RWPE2 (cell line): Measurements from ENCODE around the gene RBMS3.
"Not testable (repeated sequence)": the region's sequence is repeated elsewhere in the genome, so short reads cannot be mapped to it uniquely, and the experiment has no call there.

Source experiments
- ATAC-seq: fragments of 200-7000 bp; cut with Tn5 transposase; 3 replicates; pipeline ENCODE4 v1.9.1; 2021; ENCODE audit warnings: low read depth
- DNase-seq: peaks from one replicate; pipeline ENCODE4 v3.0.0-alpha.2; 2020; ENCODE audit warnings: low spot score
- H3K27ac ChIP-seq: fragments of 450-650 bp; 2 replicates; pipeline ENCODE4 v1.5.1; 2017; ENCODE audit warnings: mild to moderate bottlenecking; ENCODE audit not compliant: poor library complexity, severe bottlenecking
- H3K27me3 ChIP-seq: fragments of 250-450 bp; sonication (Bioruptor Pico); 2 replicates; pipeline ENCODE4 v1.5.1; 2021; ENCODE audit warnings: mild to moderate bottlenecking, moderate library complexity; ENCODE audit not compliant: insufficient read depth, poor library complexity, severe bottlenecking
- H3K36me3 ChIP-seq: fragments of 250-450 bp; sonication (Bioruptor Pico); 2 replicates; pipeline ENCODE4 v1.5.1; 2020; ENCODE audit warnings: low read depth, mild to moderate bottlenecking, moderate library complexity
- H3K4me1 ChIP-seq: fragments of 250-450 bp; sonication (Bioruptor Pico); 2 replicates; pipeline ENCODE4 v1.5.1; 2021; ENCODE audit warnings: mild to moderate bottlenecking, moderate library complexity; ENCODE audit not compliant: insufficient read depth, poor library complexity, severe bottlenecking
- H3K4me3 ChIP-seq: fragments of 250-450 bp; sonication (Bioruptor Pico); 2 replicates; pipeline ENCODE4 v1.5.1; 2021; ENCODE audit warnings: mild to moderate bottlenecking, moderate library complexity; ENCODE audit not compliant: severe bottlenecking
- H3K9me3 ChIP-seq: fragments of 250-450 bp; sonication (Bioruptor Pico); 2 replicates; pipeline ENCODE4 v1.5.1; 2021; ENCODE audit warnings: mild to moderate bottlenecking, moderate library complexity; ENCODE audit not compliant: severe bottlenecking
- TF ChIP-seq, protein P1 (sequence below): fragments of 450-650 bp; IDR thresholded peaks from one replicate; pipeline ENCODE4 v1.5.1; 2017; ENCODE audit warnings: mild to moderate bottlenecking, moderate library complexity; ENCODE audit not compliant: poor library complexity, severe bottlenecking

RBMS3 gene

DNA sequence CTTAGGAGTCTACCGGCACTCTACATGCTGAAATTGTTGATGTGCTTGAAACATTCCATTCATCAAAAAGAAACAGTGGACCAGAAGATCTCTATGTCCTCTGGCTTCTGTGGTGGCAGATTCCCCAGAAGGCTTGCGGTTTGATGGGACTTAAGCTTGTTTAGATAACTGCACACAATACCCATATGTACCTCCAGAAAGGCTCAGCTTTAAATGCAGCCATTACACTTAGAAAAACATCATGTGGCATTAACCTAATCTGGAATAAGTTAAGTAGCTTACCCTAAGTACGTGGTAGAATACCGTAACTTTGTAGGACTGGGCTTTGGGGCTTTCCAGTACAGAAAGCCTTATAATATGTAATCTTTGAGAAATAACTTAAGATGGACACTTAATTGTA lies 187.3 kb downstream of the RBMS3 start:
- no peak overlapping the region for H3K4me3 ChIP-seq
- ATAC-seq (no peak), DNase-seq (no peak)
- H3K4me1 ChIP-seq, result no peaks in the 10 kb centered on the region
- TF ChIP-seq, protein P1, sequence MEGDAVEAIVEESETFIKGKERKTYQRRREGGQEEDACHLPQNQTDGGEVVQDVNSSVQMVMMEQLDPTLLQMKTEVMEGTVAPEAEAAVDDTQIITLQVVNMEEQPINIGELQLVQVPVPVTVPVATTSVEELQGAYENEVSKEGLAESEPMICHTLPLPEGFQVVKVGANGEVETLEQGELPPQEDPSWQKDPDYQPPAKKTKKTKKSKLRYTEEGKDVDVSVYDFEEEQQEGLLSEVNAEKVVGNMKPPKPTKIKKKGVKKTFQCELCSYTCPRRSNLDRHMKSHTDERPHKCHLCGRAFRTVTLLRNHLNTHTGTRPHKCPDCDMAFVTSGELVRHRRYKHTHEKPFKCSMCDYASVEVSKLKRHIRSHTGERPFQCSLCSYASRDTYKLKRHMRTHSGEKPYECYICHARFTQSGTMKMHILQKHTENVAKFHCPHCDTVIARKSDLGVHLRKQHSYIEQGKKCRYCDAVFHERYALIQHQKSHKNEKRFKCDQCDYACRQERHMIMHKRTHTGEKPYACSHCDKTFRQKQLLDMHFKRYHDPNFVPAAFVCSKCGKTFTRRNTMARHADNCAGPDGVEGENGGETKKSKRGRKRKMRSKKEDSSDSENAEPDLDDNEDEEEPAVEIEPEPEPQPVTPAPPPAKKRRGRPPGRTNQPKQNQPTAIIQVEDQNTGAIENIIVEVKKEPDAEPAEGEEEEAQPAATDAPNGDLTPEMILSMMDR, result no peak
- H3K9me3 ChIP-seq, result no peaks in the 10 kb centered on the region
- no peak overlapping the region for H3K27ac ChIP-seq
- H3K27me3 ChIP-seq, result no peaks in the 10 kb centered on the region
- no peaks in the 10 kb centered on the region; the same call in 1 of the 2 replicates for H3K36me3 ChIP-seq

DNA sequence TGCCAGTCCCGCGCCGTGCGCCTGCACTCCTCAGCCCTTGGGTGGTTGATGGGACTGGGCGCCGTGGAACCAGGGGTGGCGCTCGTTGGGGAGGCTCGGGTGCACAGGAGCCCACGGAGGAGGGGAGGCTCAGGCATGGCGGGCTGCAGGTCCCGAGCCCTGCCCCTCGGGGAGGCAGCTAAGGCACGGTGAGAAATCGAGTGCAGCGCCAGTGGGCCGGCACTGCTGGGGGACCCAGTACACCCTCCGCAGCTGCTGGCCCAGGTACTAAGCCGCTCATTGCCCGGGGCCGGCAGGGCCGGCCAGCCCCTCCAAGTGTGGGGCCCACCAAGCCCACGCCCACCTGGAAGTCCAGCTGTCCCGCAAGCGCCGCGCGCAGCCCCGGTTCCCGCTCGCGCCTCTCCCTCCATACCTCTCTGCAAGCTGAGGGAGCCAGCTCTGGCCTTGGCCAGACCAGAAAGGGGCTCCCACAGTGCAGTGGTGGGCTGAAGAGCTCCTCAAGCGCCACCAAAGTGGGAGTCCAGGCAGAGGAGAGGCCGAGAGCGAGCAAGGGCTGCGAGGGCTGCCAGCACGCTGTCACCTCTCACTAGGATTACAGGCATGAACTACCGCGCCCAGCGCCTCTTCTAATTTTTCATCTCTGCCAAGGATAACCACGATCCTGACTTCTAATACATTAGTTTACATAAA lies 192.8 kb downstream of the RBMS3 start:
- not testable (repeated sequence) for H3K4me3 ChIP-seq, ATAC-seq, DNase-seq, H3K27ac ChIP-seq, H3K4me1 ChIP-seq, H3K9me3 ChIP-seq, H3K36me3 ChIP-seq, H3K27me3 ChIP-seq

DNA sequence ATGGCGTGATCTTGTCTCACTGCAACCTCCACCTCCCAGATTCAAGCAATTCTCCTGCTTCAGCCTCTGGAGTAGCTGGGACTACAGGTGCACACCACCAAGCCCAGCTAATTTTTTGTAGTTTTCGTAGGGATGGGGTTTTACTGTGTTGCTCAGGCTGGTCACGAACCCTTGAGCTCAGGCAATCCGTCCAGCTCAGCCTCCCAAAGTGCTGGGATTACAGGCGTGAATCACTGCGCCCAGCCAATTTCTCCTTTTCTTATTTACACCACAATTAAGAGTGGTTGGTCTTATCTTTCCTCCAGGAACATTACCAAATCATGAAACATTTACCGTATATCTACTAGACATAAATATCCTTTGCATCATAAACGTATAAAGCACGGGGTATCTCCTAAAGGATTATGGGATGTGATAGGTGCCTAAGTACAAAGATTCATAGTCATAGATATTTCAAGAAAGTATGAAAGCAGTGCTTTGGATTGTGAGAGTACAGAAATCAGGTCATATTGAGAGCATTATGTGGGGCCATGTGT lies 194.5 kb downstream of the RBMS3 start:
- DNase-seq, result no peak
- H3K9me3 ChIP-seq, result no peaks in the 10 kb centered on the region
- no peaks in the 10 kb centered on the region for H3K4me1 ChIP-seq
- no peak overlapping the region for H3K4me3 ChIP-seq
- H3K27ac ChIP-seq, result no peak overlapping the region
- no peaks in the 10 kb centered on the region for H3K27me3 ChIP-seq
- no peaks in the 10 kb centered on the region; the same call in 1 of the 2 replicates for H3K36me3 ChIP-seq
- ATAC-seq, result no peak
- TF ChIP-seq, protein P1, result no peak

DNA sequence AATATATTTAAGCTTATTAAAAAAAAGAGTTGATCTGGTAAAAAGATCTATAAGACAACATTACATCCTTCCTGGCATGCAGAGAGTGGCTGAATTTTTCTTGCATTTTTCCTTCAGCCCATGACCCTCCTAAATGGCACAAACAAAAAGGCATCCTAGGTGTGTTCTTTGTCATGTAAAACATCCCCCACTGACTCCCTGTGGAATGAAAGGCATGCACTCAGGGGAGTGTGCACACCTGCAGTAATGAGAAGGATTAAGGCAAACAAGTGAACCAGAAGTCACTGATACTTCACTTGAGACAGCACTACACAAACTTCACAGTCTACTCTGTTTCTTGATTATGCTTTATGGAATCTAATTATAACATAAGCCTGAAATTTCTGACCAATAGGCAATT lies 195.0 kb downstream of the RBMS3 start:
- no peak overlapping the region for H3K27ac ChIP-seq
- DNase-seq, result no peak
- TF ChIP-seq, protein P1, result no peak

DNA sequence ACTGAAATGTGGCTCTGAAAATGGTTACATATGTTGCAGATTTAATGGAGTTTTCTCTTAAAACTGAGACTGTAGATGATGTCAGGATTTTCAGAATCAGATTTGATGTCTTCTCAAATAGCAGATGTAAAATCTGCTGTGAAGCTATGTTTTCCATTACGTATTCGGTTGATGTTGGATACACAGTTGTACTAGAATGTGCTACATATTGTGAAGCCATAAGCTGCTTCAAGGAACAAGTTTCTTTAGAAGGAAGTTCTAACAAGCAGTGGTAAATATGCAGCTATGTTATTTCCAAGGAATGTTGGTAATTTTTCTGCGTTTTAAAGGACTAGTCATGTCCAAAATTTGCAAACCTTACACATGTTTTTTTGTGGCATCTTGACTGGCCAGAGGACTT lies 197.7 kb downstream of the RBMS3 start:
- Histone ChIP-seq H3K27ac (no peak overlapping the region), H3K27me3 (no peaks in the 10 kb centered on the region), H3K36me3 (no peaks in the 10 kb centered on the region), H3K9me3 (no peaks in the 10 kb centered on the region), H3K4me1 (no peaks in the 10 kb centered on the region), H3K4me3 (no peak overlapping the region)
- ATAC-seq (no peak), DNase-seq (no peak)
- TF ChIP-seq, protein P1, result no peak

More for the DNA sequence above, 195.0 kb downstream of the RBMS3 start:
- peak; percentile 31; the same call in 2 of the 3 replicates for ATAC-seq
- no peaks in the 10 kb centered on the region for H3K36me3 ChIP-seq
- no peaks in the 10 kb centered on the region for H3K4me1 ChIP-seq
- H3K4me3 ChIP-seq, result no peak overlapping the region
- no peaks in the 10 kb centered on the region for H3K27me3 ChIP-seq
- H3K9me3 ChIP-seq, result no peaks in the 10 kb centered on the region
